GM12801 (cell line): ENCODE results near the gene TMEM178B.

ENCODE experiments used
- TF ChIP-seq, protein P1 (sequence below): IDR thresholded peaks from one replicate; pipeline ENCODE4 v1.5.1; 2011; ENCODE audit warnings: control low read depth; ENCODE audit not compliant: insufficient read length; ENCODE audit errors: extremely low read depth

Gene TMEM178B

DNA sequence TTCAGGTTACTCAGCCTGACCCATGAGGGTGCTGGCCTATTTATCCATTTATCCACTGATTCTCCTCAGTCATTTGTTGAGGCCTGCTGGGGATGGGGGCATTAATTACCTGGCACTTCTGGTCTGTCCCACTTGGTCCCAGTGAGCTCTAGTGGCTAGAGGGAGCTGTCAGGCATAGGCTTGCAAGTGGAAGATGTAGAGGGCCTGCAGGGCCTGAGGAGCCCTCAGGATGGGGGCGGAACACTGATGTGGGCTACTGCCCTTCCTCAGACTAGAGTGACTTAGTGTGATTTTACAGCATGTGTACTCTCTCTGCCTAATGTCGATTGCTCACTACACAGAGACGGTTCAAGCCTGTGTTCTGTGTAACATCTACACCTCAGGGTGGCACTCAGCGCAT, 45.3 kb downstream of the TMEM178B start:
- TF ChIP-seq, protein P1, sequence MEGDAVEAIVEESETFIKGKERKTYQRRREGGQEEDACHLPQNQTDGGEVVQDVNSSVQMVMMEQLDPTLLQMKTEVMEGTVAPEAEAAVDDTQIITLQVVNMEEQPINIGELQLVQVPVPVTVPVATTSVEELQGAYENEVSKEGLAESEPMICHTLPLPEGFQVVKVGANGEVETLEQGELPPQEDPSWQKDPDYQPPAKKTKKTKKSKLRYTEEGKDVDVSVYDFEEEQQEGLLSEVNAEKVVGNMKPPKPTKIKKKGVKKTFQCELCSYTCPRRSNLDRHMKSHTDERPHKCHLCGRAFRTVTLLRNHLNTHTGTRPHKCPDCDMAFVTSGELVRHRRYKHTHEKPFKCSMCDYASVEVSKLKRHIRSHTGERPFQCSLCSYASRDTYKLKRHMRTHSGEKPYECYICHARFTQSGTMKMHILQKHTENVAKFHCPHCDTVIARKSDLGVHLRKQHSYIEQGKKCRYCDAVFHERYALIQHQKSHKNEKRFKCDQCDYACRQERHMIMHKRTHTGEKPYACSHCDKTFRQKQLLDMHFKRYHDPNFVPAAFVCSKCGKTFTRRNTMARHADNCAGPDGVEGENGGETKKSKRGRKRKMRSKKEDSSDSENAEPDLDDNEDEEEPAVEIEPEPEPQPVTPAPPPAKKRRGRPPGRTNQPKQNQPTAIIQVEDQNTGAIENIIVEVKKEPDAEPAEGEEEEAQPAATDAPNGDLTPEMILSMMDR, result no peak

DNA sequence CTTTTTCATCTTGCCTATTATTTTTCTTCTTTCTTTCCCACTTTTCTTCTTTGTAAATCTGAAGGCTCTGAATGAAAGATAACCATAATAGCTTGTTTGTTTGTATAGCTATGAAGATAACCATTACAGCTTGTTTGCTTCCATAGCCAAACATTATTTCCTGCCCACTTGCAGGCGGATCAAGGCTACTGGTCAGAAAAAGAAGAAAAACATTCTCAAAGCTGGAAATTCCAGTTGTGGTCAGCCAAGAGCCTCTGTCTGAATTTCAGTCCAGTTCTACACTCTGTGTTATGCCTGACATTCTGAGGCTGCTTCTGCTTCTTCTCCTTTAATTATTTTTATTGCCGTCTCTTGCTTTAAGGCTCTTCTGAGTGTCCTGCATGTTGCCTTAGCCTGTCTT, 48.9 kb downstream of the TMEM178B start:
- TF ChIP-seq, protein P1, result no peak

DNA sequence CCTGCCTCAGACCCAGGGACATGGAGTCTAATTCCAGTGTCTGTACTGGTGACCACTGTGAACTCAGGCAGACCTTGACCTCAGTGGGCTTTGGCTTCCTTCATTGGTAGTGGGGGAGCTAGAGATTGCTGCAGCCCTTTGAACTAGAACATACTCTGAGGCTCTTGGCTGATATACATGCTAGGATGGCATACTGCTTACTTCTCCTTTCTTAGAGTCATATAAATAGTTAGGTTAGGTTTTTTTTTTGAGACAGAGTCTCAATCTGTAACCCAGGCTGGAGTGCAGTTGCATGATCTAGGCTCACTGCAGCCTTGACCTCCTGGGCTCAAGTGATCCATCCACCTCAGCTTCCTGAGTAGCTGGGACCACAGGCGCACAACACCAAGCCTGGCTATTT, 49.7 kb downstream of the TMEM178B start:
- TF ChIP-seq, protein P1, result no peak

DNA sequence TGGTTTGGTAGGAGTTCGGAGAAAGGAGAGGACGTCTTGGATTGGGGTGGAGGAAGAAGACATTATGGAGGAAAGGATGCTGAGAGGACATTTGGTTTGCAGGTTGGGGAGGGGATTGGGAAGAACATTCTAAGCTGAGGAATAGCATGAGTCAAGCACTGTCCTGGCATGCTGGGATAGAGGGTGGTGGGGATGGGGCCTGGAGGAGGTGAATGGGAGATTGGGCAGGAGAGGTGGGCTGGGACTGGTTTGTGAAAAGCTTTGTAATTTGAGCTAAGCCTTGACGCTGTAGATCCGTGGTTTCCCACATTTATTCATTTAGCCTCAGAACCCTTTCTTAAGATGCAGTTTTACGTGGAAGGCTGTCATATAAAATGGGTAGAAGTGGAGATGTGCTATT, 52.2 kb downstream of the TMEM178B start:
- TF ChIP-seq, protein P1, result no peak

DNA sequence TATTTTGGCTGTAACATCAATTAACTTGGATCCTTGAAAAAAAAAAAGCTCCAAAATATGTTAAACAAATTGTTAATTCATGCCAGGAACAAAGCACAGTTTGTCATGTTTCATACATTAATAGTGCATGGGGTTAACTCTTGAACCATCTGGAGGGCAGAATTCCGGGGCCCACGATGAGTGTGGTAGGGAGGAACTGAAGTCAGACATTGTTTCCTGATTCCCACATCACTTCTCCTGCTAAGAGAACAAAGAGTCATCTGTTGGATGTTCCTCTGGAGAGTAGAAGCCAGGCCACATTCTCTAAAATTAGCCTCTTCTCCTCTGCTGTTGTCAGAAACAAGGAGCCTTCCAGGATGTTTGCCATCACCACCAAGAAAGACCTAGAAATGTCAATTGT, 54.6 kb downstream of the TMEM178B start:
- TF ChIP-seq, protein P1, result no peak

DNA sequence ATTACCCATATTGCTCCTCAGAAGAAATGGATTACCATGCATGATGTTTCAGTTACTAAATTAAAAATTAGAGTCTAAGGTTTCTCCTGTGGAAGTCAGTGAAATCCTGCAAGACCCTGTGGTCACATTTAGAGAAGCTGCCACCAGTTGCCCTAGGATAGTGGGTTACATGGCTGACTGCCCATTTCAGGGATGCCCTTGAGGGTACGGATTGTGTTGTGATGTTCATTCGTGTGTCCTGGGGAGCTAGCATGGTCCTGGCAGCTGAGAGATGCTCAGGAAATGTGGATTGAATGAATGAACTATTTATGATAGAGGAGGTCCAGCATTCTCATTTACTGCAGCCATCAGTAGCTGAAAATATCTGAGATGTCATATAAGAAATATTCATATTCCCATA, 55.1 kb downstream of the TMEM178B start:
- TF ChIP-seq, protein P1, result no peak

DNA sequence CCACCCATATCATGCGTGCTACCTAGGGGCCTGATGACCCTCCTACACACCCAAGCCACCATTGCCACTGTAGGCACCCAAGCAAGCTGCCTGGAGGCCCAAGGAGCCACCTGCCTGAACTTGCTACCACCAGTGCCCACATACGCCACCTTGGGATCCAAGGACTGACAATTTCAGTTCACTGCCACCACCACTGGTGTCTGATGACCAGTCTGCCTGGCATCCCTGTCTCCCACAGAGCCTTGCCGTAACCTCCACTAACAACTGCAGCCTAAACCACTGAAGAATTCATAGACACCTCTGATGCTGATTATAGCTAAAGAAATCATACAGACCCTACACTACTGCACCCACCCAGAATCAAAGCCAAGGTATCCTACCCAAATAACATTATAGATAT, 58.8 kb downstream of the TMEM178B start:
- TF ChIP-seq, protein P1, result no peak

DNA sequence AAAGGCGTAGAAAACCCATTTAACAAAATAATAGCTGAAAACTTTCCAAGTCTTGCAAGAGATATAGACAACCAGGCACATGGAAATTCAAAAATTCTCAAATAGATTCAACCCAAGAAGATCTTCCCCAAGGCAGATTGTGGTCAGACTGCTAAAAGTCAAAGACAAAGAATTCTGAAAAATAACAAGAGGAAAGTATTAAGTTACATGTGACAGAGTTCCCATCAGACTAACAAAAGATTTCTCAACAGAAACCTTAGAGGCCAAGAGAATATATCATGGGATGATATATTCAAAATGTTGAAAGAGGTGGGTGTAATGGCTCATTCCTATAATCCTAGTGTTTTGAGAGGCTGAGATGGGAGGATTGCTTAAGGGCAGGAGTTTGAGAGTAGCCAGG, 59.8 kb downstream of the TMEM178B start:
- TF ChIP-seq, protein P1, result no peak
